Right hindlimb (tissue), 1 donor: Measurements from ENCODE around the gene MMEL1.

ENCODE experiments used
- DNase-seq: peaks from one replicate; pipeline ENCODE4 v3.0.0-alpha.2; 2018

Gene MMEL1

GRCh38 chr1:2642560-2643413 is 10.0 kb upstream of the MMEL1 start:
- peak; percentile 96 for DNase-seq

GRCh38 chr1:2642131-2642559 is 9.3 kb upstream of the MMEL1 start:
- DNase-seq, result no peak

- no peak for DNase-seq
Observed at GRCh38 chr1:2641381-2642130, 8.7 kb upstream of the MMEL1 start.

- no peak for DNase-seq
Observed at GRCh38 chr1:2640626-2641025, 7.8 kb upstream of the MMEL1 start.

GRCh38 chr1:2639607-2640521 is 7.0 kb upstream of the MMEL1 start:
- DNase-seq, result no peak

- no peak for DNase-seq
Observed at GRCh38 chr1:2639203-2639602, 6.4 kb upstream of the MMEL1 start.

GRCh38 chr1:2638466-2639115 is 5.8 kb upstream of the MMEL1 start:
- DNase-seq, result no peak

GRCh38 chr1:2637442-2638145 is 4.8 kb upstream of the MMEL1 start:
- no peak for DNase-seq

- DNase-seq, result no peak
Observed at GRCh38 chr1:2636733-2637132, 3.9 kb upstream of the MMEL1 start.

GRCh38 chr1:2635361-2636010 is 2.7 kb upstream of the MMEL1 start:
- DNase-seq, result no peak

GRCh38 chr1:2633936-2634491 is 1.2 kb upstream of the MMEL1 start:
- DNase-seq, result no peak

- no peak for DNase-seq
Observed at GRCh38 chr1:2633366-2633935, 635 bp upstream of the MMEL1 start.

- DNase-seq, result no peak
Observed at GRCh38 chr1:2632051-2632430, 775 bp downstream of the MMEL1 start.

- no peak for DNase-seq
Observed at GRCh38 chr1:2631136-2632050, 1.4 kb downstream of the MMEL1 start.

- no peak for DNase-seq
Observed at GRCh38 chr1:2630498-2631135, 2.2 kb downstream of the MMEL1 start.

GRCh38 chr1:2629627-2630497 is 3.0 kb downstream of the MMEL1 start:
- DNase-seq, result no peak

GRCh38 chr1:2628933-2629626 is 3.7 kb downstream of the MMEL1 start:
- DNase-seq, result no peak
